Measurements from ENCODE around the gene KIAA0930.
A peak's percentile ranks its signal among the peaks of the same experiment; 100 is the strongest.

The KIAA0930 gene

GRCh38 chr22:45151503-45151902 is 89.2 kb downstream of the KIAA0930 start:
- POLR2A ChIA-PET, result no interaction called here
- DNase-seq (ENCODE audit: low read depth, low spot score), result no peak
- TF ChIP-seq CTCF (IDR thresholded peaks at IDR 0.05; ENCODE audit: insufficient read depth, low read length, missing control alignments), result no peak
- no peak overlapping the region for H3K4me3 ChIP-seq (ENCODE audit: low read depth, low read length)
- CTCF ChIA-PET, result interaction anchor here (0.6 to 1.3 kb wide), 3 partner anchors 8 to 240 kb away, joined by 3 read pairs; no protein-coding TSS in a partner anchor

- POLR2A ChIA-PET, result interaction anchor here (1.0 kb wide), 1 partner anchor 14 kb away, joined by 3 read pairs; the partner anchor contains the start of gene NUP50
- no peak for DNase-seq (ENCODE audit: low read depth, low spot score)
- CTCF ChIA-PET, result interaction anchor here (1.4 to 1.8 kb wide), 2 partner anchors 13 to 48 kb away, joined by 3 to 11 read pairs; no protein-coding TSS in a partner anchor
- no peak overlapping the region for H3K4me3 ChIP-seq (ENCODE audit: low read depth, low read length)
- TF ChIP-seq CTCF (IDR thresholded peaks at IDR 0.05; ENCODE audit: insufficient read depth, low read length, missing control alignments), result no peak
Observed at GRCh38 chr22:45150139-45150538, 90.6 kb downstream of the KIAA0930 start.

GRCh38 chr22:45149671-45150070 is 91.0 kb downstream of the KIAA0930 start:
- no peak overlapping the region for H3K4me3 ChIP-seq (ENCODE audit: low read depth, low read length)
- CTCF ChIA-PET, result interaction anchor here (1.3 to 1.8 kb wide), 3 partner anchors 13 to 47 kb away, joined by 3 to 11 read pairs (median 3); no protein-coding TSS in a partner anchor
- TF ChIP-seq CTCF (IDR thresholded peaks at IDR 0.05; ENCODE audit: insufficient read depth, low read length, missing control alignments), result no peak
- DNase-seq (ENCODE audit: low read depth, low spot score), result peak; percentile 37
- POLR2A ChIA-PET, result interaction anchor here (1.0 kb wide), 1 partner anchor 14 kb away, joined by 3 read pairs; the partner anchor contains the start of gene NUP50

GRCh38 chr22:45144916-45145315 is 95.8 kb downstream of the KIAA0930 start:
- TF ChIP-seq CTCF (IDR thresholded peaks at IDR 0.05; ENCODE audit: insufficient read depth, low read length, missing control alignments), result no peak
- no peak overlapping the region for H3K4me3 ChIP-seq (ENCODE audit: low read depth, low read length)
- DNase-seq (ENCODE audit: low read depth, low spot score), result no peak
- ChIA-PET CTCF (no interaction called here), POLR2A (no interaction called here)

- TF ChIP-seq CTCF (IDR thresholded peaks at IDR 0.05; ENCODE audit: insufficient read depth, low read length, missing control alignments), result no peak
- no peak for DNase-seq (ENCODE audit: low read depth, low spot score)
- POLR2A ChIA-PET, result no interaction called here
- H3K4me3 ChIP-seq (ENCODE audit: low read depth, low read length), result no peak overlapping the region
- CTCF ChIA-PET, result interaction anchor here (1.0 kb wide), 1 partner anchor 17 kb away, joined by 3 read pairs; no protein-coding TSS in a partner anchor
Observed at GRCh38 chr22:45142376-45142775, 98.3 kb downstream of the KIAA0930 start.
